ENCODE results near the gene LMX1B.

Gene LMX1B

DNA sequence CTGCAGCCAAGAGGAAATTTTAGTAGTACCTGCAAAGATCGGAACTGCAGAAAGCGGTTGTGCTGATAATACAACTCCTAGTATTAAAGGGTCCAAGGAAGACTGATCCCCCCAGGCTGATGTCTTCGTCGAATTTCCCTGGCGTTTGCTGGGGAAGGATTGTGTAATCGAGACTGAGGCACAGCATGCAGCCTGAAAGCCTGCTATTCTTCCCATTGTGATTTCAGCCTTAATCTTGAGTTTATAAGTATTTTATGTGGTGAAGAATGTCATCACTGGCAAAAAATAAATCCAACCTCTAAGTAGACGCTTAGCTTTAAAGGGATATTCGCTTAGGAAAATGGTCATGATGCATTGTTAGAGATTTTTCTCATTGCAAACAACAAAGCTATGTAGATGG lies 21.3 kb upstream of the LMX1B start:
- H3K27ac ChIP-seq: no peak overlapping the region
- no peak for TF ChIP-seq Cebpa-rat (IDR thresholded peaks at IDR 0.05)
- H3K4me3 ChIP-seq: no peak overlapping the region
- H3K9me3 ChIP-seq (replicated peaks in 1 of 11): peaks cover 0 to 6% (median 4%) of the 10 kb centered on the region in 11 experiments; a peak in 4 of 22 replicates
- no peak overlapping the region for H3K4me2 ChIP-seq
- H3K9ac ChIP-seq: no peak overlapping the region
- no peaks in the 10 kb centered on the region for H4K20me1 ChIP-seq
- peaks cover 0 to 5% (median 0%) of the 10 kb centered on the region in 10 experiments; a peak in 2 of 20 replicates for H3K4me1 ChIP-seq
- 0 out of 22 replicates have a peak, but pooled peaks cover 0 to 5% (median 0%) of the 10 kb centered on the region in 11 experiments for H3K27me3 ChIP-seq
- no peaks in the 10 kb centered on the region for H3K36me3 ChIP-seq

DNA sequence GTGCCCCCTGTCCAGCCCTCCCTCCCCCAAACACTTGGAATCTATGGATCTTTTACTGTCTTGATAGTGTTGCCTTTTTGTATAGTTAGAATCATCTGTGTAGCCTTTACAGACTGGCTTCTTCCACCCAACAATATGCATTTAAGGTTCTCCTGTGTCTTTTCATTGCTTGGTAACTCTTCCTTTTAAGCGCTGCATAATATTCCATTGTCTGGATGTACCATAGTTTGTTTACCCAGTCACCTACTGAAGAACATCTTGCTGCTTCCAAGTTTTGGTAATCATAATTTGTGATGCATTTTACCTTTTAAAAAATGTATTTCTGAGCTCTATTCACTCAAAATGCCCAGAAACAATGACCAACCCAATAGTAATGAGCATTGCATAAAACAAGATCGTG lies 17.7 kb upstream of the LMX1B start:
- Histone ChIP-seq H3K4me1 (no peaks in the 10 kb centered on the region), H3K4me3 (no peak overlapping the region), H3K36me3 (no peaks in the 10 kb centered on the region), H4K20me1 (no peaks in the 10 kb centered on the region), H3K9me3 (replicated peaks in 1 of 11) (peaks cover 0 to 6% (median 4%) of the 10 kb centered on the region in 11 experiments; a peak in 5 of 22 replicates), H3K4me2 (no peak overlapping the region), H3K9ac (no peak overlapping the region), H3K27me3 (0 out of 22 replicates have a peak, but pooled peaks cover 0 to 5% (median 0%) of the 10 kb centered on the region in 11 experiments), H3K27ac (no peak overlapping the region)
- TF ChIP-seq Cebpa-rat (IDR thresholded peaks at IDR 0.05): no peak

DNA sequence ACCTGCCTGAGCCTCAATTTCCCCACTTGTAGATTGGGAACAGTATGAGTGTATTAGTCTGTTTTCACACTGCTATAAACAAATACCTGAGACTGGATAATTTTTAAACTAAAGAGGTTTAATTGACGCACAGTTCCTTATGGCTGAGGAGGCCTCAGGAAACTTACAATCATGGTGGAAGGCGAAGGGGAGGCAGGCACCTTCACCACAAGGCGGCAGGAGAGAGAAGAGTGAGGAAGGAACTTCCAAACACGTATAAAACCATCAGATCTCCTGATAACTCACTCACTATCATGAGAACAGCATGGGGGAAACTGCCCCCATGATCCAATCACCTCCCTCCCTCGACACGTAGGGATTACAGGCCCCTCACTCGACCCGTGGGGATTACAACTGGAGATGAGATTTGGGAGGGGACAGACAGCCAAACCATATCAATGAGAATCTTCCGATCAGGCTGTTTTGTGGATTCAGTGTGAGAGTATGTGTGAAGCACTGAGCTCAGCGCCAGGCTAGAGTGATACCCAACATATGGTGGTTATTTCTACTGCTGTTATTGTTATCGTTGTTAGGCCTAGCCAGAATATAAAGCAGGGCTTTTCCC lies 14.6 kb upstream of the LMX1B start:
- H3K4me1 ChIP-seq: no peaks in the 10 kb centered on the region
- no peak for TF ChIP-seq Cebpa-rat (IDR thresholded peaks at IDR 0.05)
- no peak overlapping the region for H3K27ac ChIP-seq
- 0 out of 22 replicates have a peak, but pooled peaks cover 0 to 5% (median 0%) of the 10 kb centered on the region in 11 experiments for H3K27me3 ChIP-seq
- H3K9ac ChIP-seq: no peak overlapping the region
- H3K36me3 ChIP-seq: no peaks in the 10 kb centered on the region
- no peaks in the 10 kb centered on the region for H4K20me1 ChIP-seq
- H3K4me3 ChIP-seq: no peak overlapping the region
- peaks cover 0 to 6% (median 4%) of the 10 kb centered on the region in 11 experiments; a peak in 5 of 22 replicates for H3K9me3 ChIP-seq (replicated peaks in 1 of 11)
- no peak overlapping the region for H3K4me2 ChIP-seq

DNA sequence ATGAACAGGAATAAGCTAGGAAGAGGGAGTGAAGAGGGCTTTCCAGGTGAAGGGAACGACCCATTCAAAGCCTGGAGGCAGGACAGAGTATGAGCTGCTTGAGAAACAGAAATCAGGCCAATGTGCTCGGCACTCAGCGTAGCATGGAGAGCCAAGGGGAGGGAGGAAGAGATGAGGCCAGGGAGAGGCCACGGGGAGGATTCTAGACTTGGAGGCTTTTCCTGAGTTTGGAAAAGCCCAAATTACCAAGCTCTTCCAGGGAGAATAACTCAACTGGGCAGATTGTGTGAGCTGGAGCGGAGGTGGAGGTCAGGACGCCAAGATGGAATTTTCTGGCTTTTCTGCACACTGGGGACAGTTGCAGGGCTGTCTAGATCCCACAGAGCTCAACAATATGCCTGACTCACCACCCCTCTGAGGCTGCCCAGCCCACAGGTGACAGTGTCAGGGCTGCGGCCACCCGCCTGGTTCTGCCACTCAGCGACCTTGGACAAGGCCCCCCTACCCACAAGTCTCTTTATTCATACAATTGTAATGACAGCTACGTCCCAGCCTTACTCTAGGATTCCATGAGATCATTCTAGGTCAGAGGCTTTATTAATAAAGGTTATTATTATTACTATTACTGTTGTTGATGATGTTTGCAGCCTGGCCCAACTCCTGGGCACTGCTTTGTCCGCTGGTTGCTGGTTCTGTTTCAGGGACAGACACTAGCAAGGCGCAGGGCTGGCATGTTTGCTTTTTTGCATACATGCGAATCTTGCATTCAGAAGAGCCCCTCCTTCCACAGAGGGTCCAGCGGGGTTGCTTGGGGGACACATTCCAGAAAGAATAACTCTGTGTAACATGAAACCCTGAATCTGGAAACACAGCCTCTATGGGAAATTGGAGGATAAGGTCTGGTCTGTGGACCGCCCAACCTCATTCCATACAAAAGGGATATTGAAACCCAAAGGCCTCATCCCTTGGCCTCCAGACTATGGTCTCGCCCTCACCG lies 9.4 kb upstream of the LMX1B start:
- peaks cover 14 to 27% (median 21%) of the 10 kb centered on the region in 11 experiments for H3K27me3 ChIP-seq
- TF ChIP-seq Cebpa-rat (IDR thresholded peaks at IDR 0.05): no peak

DNA sequence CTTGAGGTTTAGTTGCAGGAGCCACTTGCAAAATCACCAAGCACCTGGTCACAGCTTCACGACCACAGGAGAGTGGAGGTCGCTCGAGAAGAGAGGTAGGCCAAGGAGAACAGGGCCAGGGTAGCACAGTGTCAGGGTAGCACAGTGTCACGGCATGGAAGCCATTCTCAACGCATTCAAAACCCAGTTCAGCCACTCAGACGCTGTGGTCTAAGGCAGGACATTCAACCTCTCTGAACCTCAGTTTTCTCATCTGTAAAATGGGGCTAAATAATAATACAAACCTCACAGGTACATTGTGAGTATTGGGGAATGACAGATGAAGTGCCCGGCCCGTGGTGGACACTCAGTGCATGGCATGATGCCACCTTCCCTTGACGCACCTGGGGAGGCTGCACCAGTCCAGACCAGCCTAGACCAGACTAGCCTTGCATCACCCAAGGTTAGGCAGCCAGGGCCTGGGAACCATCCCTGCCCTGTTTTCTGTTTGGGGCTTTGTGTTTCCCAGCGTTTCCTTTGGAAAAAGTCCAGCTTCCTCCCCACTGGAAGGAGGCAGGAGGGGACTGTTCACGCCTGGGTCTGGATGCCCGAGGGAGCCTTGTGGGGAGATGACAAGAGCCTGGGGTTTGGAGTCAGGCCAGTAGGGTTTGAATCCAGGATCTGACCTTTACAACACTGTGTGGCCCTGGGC lies 7.8 kb upstream of the LMX1B start:
- no peaks in the 10 kb centered on the region for H3K36me3 ChIP-seq
- peaks cover 30 to 42% (median 37%) of the 10 kb centered on the region in 11 experiments for H3K27me3 ChIP-seq
- H3K27ac ChIP-seq: no peak overlapping the region
- H3K9me3 ChIP-seq (replicated peaks in 1 of 11): no peaks in the 10 kb centered on the region; a peak in 2 of 22 replicates
- peaks cover 0 to 39% (median 13%) of the 10 kb centered on the region in 11 experiments; a peak in 13 of 22 replicates for H4K20me1 ChIP-seq
- no peak overlapping the region for H3K9ac ChIP-seq
- no peak for TF ChIP-seq Cebpa-rat (IDR thresholded peaks at IDR 0.05)
- peak overlapping the region in 1 of 11 experiments; percentile 44; a peak in 3 of 22 replicates for H3K4me2 ChIP-seq
- H3K4me3 ChIP-seq: no peak overlapping the region
- H3K4me1 ChIP-seq: peaks cover 5 to 13% (median 8%) of the 10 kb centered on the region in 10 experiments; a peak in 13 of 20 replicates

More for the DNA sequence above, 9.4 kb upstream of the LMX1B start:
- no peak overlapping the region for H3K4me2 ChIP-seq
- peaks cover 0 to 24% (median 4%) of the 10 kb centered on the region in 11 experiments; a peak in 10 of 22 replicates for H4K20me1 ChIP-seq
- no peaks in the 10 kb centered on the region for H3K36me3 ChIP-seq
- no peak overlapping the region for H3K27ac ChIP-seq
- no peak overlapping the region for H3K4me3 ChIP-seq
- peaks cover 5 to 13% (median 8%) of the 10 kb centered on the region in 10 experiments; a peak in 13 of 20 replicates for H3K4me1 ChIP-seq
- no peaks in the 10 kb centered on the region; a peak in 2 of 22 replicates for H3K9me3 ChIP-seq (replicated peaks in 1 of 11)
- H3K9ac ChIP-seq: no peak overlapping the region

DNA sequence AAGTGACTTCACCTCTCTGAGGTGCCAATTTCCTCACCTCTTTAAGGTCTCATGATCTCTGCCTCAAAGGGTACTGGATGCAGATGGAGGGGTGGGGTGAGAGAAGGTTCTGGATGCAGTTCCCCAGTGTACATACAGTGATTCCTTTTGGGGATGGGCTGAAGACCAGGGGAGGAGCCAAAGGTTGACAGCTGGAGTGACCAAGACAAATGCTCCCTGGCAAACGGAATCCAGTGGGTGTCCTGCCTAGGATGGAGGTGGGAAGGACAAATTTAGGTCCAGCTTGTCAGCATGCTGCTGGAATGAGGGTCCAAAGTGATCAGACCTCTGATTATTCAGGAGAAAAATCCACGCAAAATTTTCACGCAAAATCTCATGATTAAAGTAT lies 7.3 kb upstream of the LMX1B start:
- Histone ChIP-seq H3K4me1 (peaks cover 5 to 13% (median 8%) of the 10 kb centered on the region in 10 experiments; a peak in 13 of 20 replicates), H3K27me3 (peaks cover 35 to 48% (median 43%) of the 10 kb centered on the region in 11 experiments)
- no peak for TF ChIP-seq Cebpa-rat (IDR thresholded peaks at IDR 0.05)

DNA sequence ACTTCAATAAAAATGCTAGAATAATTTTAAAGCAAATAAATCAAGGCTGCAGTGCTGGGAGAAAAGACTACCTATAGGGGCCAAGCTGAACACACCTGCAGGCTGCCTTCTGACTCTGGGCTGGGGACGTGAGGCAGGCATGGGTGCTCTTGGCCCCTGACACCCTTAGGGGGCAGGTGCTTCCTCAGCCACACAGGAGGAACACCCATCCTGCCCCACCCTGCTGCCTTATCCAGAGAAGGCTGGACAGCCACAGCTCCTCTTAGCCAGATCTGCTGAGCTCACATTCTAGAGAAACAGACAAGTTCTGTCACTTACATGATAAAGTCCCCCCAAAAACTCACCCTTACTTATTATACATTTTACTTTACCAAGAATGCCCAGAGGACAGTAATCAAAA lies 6.6 kb upstream of the LMX1B start:
- H3K27me3 ChIP-seq: peaks cover 41 to 54% (median 49%) of the 10 kb centered on the region in 11 experiments
- peaks cover 0 to 50% (median 20%) of the 10 kb centered on the region in 11 experiments; a peak in 17 of 22 replicates for H4K20me1 ChIP-seq
- no peak overlapping the region for H3K9ac ChIP-seq
- H3K9me3 ChIP-seq (replicated peaks in 1 of 11): no peaks in the 10 kb centered on the region
- TF ChIP-seq Cebpa-rat (IDR thresholded peaks at IDR 0.05): no peak
- H3K4me1 ChIP-seq: peaks cover 6 to 16% (median 10%) of the 10 kb centered on the region in 10 experiments; a peak in 13 of 20 replicates
- H3K36me3 ChIP-seq: no peaks in the 10 kb centered on the region
- H3K27ac ChIP-seq: no peak overlapping the region
- H3K4me3 ChIP-seq: no peak overlapping the region
- peak overlapping the region in 8 of 11 experiments; percentile 2 to 44 (median 28); a peak in 9 of 22 replicates for H3K4me2 ChIP-seq

More for the DNA sequence above, 7.3 kb upstream of the LMX1B start:
- Histone ChIP-seq H3K27ac (no peak overlapping the region), H4K20me1 (peaks cover 0 to 44% (median 16%) of the 10 kb centered on the region in 11 experiments; a peak in 14 of 22 replicates), H3K9me3 (replicated peaks in 1 of 11) (no peaks in the 10 kb centered on the region), H3K4me3 (no peak overlapping the region), H3K9ac (no peak overlapping the region), H3K36me3 (no peaks in the 10 kb centered on the region), H3K4me2 (peak overlapping the region in 8 of 11 experiments; percentile 2 to 44 (median 28); a peak in 8 of 22 replicates)

DNA sequence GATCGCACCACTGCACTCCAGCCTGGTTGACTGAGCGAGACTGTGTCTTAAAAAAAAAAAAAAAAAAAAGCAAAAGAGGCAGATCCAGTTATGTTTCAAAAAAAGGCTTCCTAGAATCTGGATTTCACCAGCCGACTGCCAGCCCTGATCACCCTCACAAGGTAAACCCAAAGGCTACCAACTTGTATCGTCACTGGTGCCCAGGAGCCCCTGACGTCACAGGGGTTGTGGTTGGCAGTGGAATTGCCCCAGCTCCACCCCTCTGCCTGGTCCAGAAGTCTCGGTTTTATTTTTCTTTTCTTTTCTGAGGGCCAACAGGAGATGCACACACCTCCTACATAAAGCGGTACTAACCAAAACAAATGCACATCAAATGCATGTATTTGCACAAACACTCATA lies 6.0 kb upstream of the LMX1B start:
- no peaks in the 10 kb centered on the region for H3K36me3 ChIP-seq
- H3K4me2 ChIP-seq: no peak overlapping the region
- peaks cover 7 to 21% (median 14%) of the 10 kb centered on the region in 10 experiments; a peak in 13 of 20 replicates for H3K4me1 ChIP-seq
- TF ChIP-seq Cebpa-rat (IDR thresholded peaks at IDR 0.05): no peak
- peaks cover 0 to 57% (median 27%) of the 10 kb centered on the region in 11 experiments; a peak in 17 of 22 replicates for H4K20me1 ChIP-seq
- H3K27me3 ChIP-seq: peaks cover 48 to 60% (median 55%) of the 10 kb centered on the region in 11 experiments
- no peak overlapping the region for H3K4me3 ChIP-seq
- H3K9me3 ChIP-seq (replicated peaks in 1 of 11): no peaks in the 10 kb centered on the region
- no peak overlapping the region for H3K27ac ChIP-seq
- no peak overlapping the region for H3K9ac ChIP-seq
